IPS-20b (cell line): Measurements from ENCODE around the gene APBB2.

Source experiments
- H3K27ac ChIP-seq: one replicate; pipeline ENCODE4 v1.5.1; 2013; ENCODE audit warnings: low read length
- H3K27me3 ChIP-seq: 2 replicates; pipeline ENCODE4 v1.6.1; 2013; ENCODE audit warnings: mild to moderate bottlenecking, low read length, inconsistent platforms; ENCODE audit not compliant: insufficient read depth
- H3K36me3 ChIP-seq: 2 replicates; pipeline ENCODE4 v1.6.1; 2013; ENCODE audit warnings: low read depth, mild to moderate bottlenecking, inconsistent platforms, low read length, moderate library complexity; ENCODE audit not compliant: insufficient read depth
- H3K4me1 ChIP-seq: 2 replicates; pipeline ENCODE4 v1.6.1; 2013; ENCODE audit warnings: mild to moderate bottlenecking, control low read depth, inconsistent platforms, low read length, moderate library complexity; ENCODE audit not compliant: insufficient read depth
- H3K4me3 ChIP-seq: 2 replicates; pipeline ENCODE4 v1.5.1; 2013; ENCODE audit warnings: mild to moderate bottlenecking, low read length, inconsistent platforms
- H3K9ac ChIP-seq: 2 replicates; pipeline ENCODE4 v1.6.1; 2013; ENCODE audit warnings: low read depth, mild to moderate bottlenecking, inconsistent platforms, low read length, moderate library complexity
- H3K9me3 ChIP-seq: 2 replicates; pipeline ENCODE4 v1.6.1; 2013; ENCODE audit warnings: mild to moderate bottlenecking, low read depth, low read length, inconsistent platforms; ENCODE audit not compliant: insufficient read depth

APBB2 gene

DNA sequence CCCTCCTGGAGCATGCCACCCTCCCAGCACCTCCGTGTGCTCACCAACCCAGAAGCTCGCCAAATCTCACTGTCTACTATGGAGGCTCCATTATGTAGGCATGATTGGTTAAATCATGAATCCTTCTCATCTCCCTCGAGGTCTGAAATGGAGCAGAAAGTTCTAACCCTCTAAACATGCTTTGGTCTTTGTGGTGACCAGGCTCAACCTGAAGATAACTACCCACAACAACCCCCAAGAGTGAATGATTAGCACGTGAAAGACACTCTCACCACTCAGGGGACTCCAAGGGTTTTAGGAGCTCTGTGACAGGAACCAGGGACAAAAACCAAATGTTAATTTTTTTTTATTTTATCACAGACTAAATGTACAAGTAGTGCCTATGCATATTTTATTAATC lies 47.2 kb downstream of the APBB2 start:
- H3K9ac ChIP-seq: no peak overlapping the region
- H3K27me3 ChIP-seq: no peaks in the 10 kb centered on the region
- H3K4me3 ChIP-seq: no peak overlapping the region
- H3K9me3 ChIP-seq: no peaks in the 10 kb centered on the region
- H3K36me3 ChIP-seq: no peaks in the 10 kb centered on the region
- no peak overlapping the region for H3K27ac ChIP-seq
- peaks cover 24% of the 10 kb centered on the region for H3K4me1 ChIP-seq

- Histone ChIP-seq H3K9me3 (no peaks in the 10 kb centered on the region), H3K36me3 (no peaks in the 10 kb centered on the region), H3K4me3 (no peak overlapping the region), H3K27me3 (no peaks in the 10 kb centered on the region), H3K4me1 (peaks cover 18% of the 10 kb centered on the region), H3K27ac (no peak overlapping the region), H3K9ac (no peak overlapping the region)
Measured at GRCh38 chr4:41164405-41164804, 49.9 kb downstream of the APBB2 start.

- Histone ChIP-seq H3K9ac (no peak overlapping the region), H3K27ac (no peak overlapping the region), H3K4me1 (peaks cover 4% of the 10 kb centered on the region), H3K36me3 (no peaks in the 10 kb centered on the region), H3K9me3 (no peaks in the 10 kb centered on the region), H3K4me3 (no peak overlapping the region), H3K27me3 (no peaks in the 10 kb centered on the region)
Measured at GRCh38 chr4:41161355-41161754, 53.0 kb downstream of the APBB2 start.

GRCh38 chr4:41160856-41161255 lies 53.5 kb downstream of the APBB2 start:
- Histone ChIP-seq H3K9ac (no peak overlapping the region), H3K27me3 (no peaks in the 10 kb centered on the region), H3K36me3 (no peaks in the 10 kb centered on the region), H3K9me3 (no peaks in the 10 kb centered on the region), H3K4me3 (no peak overlapping the region), H3K27ac (no peak overlapping the region), H3K4me1 (peaks cover 5% of the 10 kb centered on the region)

- Histone ChIP-seq H3K4me3 (no peak overlapping the region), H3K36me3 (no peaks in the 10 kb centered on the region), H3K27ac (no peak overlapping the region), H3K4me1 (peaks cover 12% of the 10 kb centered on the region), H3K9me3 (no peaks in the 10 kb centered on the region), H3K27me3 (no peaks in the 10 kb centered on the region), H3K9ac (no peak overlapping the region; the same call in 1 of the 2 replicates)
Measured at GRCh38 chr4:41160012-41160789, 54.1 kb downstream of the APBB2 start.

GRCh38 chr4:41158756-41159155 lies 55.6 kb downstream of the APBB2 start:
- Histone ChIP-seq H3K4me3 (no peak overlapping the region), H3K27ac (no peak overlapping the region), H3K9ac (no peak overlapping the region), H3K36me3 (no peaks in the 10 kb centered on the region), H3K27me3 (no peaks in the 10 kb centered on the region), H3K4me1 (peaks cover 12% of the 10 kb centered on the region), H3K9me3 (no peaks in the 10 kb centered on the region)

- Histone ChIP-seq H3K4me1 (peaks cover 12% of the 10 kb centered on the region), H3K9me3 (no peaks in the 10 kb centered on the region), H3K36me3 (no peaks in the 10 kb centered on the region), H3K27ac (no peak overlapping the region), H3K4me3 (no peak overlapping the region), H3K9ac (no peak overlapping the region), H3K27me3 (no peaks in the 10 kb centered on the region)
Measured at GRCh38 chr4:41158274-41158673, 56.1 kb downstream of the APBB2 start.

GRCh38 chr4:41157009-41157408 lies 57.3 kb downstream of the APBB2 start:
- H3K4me3 ChIP-seq: no peak overlapping the region
- H3K27ac ChIP-seq: no peak overlapping the region
- H3K4me1 ChIP-seq: peaks cover 12% of the 10 kb centered on the region
- no peaks in the 10 kb centered on the region for H3K36me3 ChIP-seq
- H3K27me3 ChIP-seq: no peaks in the 10 kb centered on the region
- H3K9me3 ChIP-seq: no peaks in the 10 kb centered on the region
- no peak overlapping the region for H3K9ac ChIP-seq

DNA sequence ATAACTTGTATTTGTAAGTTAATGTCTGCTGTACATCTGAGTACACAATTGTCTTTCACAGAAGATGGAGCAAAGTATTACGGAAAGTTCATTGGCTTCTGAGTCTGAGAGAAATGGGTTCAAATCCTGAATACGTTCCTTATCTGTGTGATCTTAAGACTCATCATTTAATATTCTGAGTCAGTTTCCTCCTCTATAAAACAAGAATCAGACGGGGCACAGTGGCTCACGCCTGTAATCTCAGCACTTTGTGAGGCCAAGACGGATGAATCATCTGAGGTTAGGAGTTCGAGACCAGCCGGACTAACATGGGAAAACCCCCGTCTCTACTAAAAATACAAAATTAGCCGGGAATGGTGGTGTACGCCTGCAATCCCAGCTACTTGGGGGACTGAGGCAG lies 57.8 kb downstream of the APBB2 start:
- H3K9ac ChIP-seq: no peak overlapping the region
- no peaks in the 10 kb centered on the region for H3K9me3 ChIP-seq
- H3K4me1 ChIP-seq: peaks cover 12% of the 10 kb centered on the region
- H3K4me3 ChIP-seq: no peak overlapping the region
- H3K27me3 ChIP-seq: no peaks in the 10 kb centered on the region
- H3K36me3 ChIP-seq: no peaks in the 10 kb centered on the region
- no peak overlapping the region for H3K27ac ChIP-seq

DNA sequence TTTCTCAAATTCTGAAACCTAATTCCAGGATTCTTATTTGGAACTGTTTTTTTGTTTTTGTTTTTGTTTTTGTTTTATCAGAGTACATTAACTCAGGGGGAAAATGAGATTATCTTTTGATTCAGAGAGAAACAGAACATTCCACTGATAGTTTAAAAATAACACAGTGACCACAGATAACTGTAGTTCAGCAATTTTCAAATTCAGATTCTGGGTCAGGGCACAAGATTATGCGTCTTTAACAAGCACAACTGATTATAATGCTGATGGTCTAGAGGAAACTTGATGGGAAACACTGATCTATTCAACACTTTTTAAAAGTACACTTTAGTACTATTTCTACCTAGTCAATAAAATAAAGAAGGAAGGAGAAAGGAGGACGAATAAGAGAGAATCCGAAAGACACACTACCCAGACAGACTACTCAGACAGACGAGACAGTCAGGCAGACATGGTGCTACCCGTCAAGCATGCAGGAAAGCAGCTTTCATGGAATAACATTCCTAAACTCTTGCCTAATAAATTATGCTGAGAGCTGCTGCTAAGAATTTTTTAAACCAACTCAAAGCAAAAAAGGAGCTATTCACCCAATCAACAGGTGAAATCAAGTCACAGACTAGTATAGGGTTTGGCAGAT lies 59.0 kb downstream of the APBB2 start:
- H3K4me3 ChIP-seq: no peak overlapping the region
- no peaks in the 10 kb centered on the region for H3K27me3 ChIP-seq
- no peaks in the 10 kb centered on the region for H3K36me3 ChIP-seq
- no peaks in the 10 kb centered on the region for H3K9me3 ChIP-seq
- H3K9ac ChIP-seq: no peak overlapping the region
- H3K27ac ChIP-seq: no peak overlapping the region
- peaks cover 11% of the 10 kb centered on the region for H3K4me1 ChIP-seq

GRCh38 chr4:41154814-41155177 lies 59.5 kb downstream of the APBB2 start:
- H3K27me3 ChIP-seq: no peaks in the 10 kb centered on the region
- H3K9me3 ChIP-seq: no peaks in the 10 kb centered on the region
- no peak overlapping the region for H3K27ac ChIP-seq
- peaks cover 8% of the 10 kb centered on the region; the same call in 1 of the 2 replicates for H3K4me1 ChIP-seq
- H3K9ac ChIP-seq: no peak overlapping the region
- no peaks in the 10 kb centered on the region for H3K36me3 ChIP-seq
- H3K4me3 ChIP-seq: no peak overlapping the region
